HG03159 (cell line): ENCODE results near the gene NLRC5.

ENCODE experiments used
- ATAC-seq: cut with Tn5 transposase; IDR thresholded peaks from one replicate; pipeline ENCODE4 v1.9.1; 2021; ENCODE audit warnings: mild to moderate bottlenecking, moderate library complexity; ENCODE audit not compliant: unreplicated experiment

Gene NLRC5

GRCh38 chr16:57024894-57025680, 35.7 kb downstream of the NLRC5 start:
- ATAC-seq: no peak

DNA sequence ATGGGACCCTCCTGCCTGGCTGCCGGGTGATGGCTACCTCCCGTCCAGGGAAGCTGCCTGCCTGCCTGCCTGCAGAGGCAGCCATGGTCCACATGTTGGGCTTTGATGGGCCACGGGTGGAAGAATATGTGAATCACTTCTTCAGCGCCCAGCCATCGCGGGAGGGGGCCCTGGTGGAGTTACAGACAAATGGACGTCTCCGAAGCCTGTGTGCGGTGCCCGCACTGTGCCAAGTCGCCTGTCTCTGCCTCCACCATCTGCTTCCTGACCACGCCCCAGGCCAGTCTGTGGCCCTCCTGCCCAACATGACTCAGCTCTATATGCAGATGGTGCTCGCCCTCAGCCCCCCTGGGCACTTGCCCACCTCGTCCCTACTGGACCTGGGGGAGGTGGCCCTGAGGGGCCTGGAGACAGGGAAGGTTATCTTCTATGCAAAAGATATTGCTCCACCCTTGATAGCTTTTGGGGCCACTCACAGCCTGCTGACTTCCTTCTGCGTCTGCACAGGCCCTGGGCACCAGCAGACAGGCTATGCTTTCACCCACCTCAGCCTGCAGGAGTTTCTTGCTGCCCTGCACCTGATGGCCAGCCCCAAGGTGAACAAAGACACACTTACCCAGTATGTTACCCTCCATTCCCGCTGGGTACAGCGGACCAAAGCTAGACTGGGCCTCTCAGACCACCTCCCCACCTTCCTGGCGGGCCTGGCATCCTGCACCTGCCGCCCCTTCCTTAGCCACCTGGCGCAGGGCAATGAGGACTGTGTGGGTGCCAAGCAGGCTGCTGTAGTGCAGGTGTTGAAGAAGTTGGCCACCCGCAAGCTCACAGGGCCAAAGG, 36.8 kb downstream of the NLRC5 start:
- no peak for ATAC-seq

DNA sequence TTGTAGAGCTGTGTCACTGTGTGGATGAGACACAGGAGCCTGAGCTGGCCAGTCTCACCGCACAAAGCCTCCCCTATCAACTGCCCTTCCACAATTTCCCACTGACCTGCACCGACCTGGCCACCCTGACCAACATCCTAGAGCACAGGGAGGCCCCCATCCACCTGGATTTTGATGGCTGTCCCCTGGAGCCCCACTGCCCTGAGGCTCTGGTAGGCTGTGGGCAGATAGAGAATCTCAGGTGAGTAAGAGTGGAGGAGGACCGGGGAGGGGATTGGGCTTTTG, 37.4 kb downstream of the NLRC5 start:
- no peak for ATAC-seq

DNA sequence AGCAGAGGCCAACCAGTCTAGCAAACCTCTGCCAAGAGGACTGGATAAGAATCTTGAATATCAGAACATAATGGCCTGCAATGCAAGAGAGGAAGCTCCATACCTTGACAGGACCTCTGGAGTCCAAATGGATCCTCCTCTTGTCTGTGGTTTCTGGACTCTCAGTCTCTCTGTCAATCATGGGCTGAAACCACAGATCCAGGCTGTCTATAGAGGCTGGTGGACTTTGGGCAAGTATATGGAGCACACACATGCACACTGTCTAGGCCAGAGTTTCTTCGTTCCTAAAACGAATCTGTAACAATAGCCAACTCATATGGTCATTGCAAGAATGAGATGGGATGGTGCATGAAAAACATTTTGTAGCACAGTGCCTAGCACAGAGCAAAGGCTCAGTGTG, 37.7 kb downstream of the NLRC5 start:
- no peak for ATAC-seq

- ATAC-seq: no peak
Observed at GRCh38 chr16:57028086-57028485, 38.7 kb downstream of the NLRC5 start.

- ATAC-seq: no peak
Observed at GRCh38 chr16:57029161-57030160, 40.1 kb downstream of the NLRC5 start.

- ATAC-seq: no peak
Observed at GRCh38 chr16:57030346-57030902, 41.1 kb downstream of the NLRC5 start.

- ATAC-seq: no peak
Observed at GRCh38 chr16:57031156-57031555, 41.8 kb downstream of the NLRC5 start.

DNA sequence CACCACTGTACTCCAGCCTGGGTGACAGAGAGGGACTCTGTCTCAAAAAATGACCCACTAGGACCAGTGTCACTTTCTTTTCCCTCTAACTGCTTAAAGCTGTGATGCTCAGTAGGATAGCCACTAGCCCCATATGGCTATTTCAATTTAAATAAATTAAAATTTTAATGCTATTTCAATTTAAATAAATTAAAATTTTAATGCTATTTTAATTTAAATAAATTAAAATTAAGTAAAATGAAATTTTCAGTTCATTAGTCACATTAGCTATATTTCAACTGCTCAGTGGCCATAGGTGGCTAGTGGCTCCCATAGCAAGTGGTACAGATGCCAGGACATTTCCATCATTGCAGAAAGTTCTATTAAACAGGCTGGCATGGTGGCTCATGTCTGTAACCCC, 43.0 kb downstream of the NLRC5 start:
- ATAC-seq: no peak

- no peak for ATAC-seq
Observed at GRCh38 chr16:57032931-57033330, 43.6 kb downstream of the NLRC5 start.

- ATAC-seq: no peak
Observed at GRCh38 chr16:57036315-57036714, 47.0 kb downstream of the NLRC5 start.

GRCh38 chr16:57036945-57037344, 47.6 kb downstream of the NLRC5 start:
- no peak for ATAC-seq

GRCh38 chr16:57038166-57038565, 48.8 kb downstream of the NLRC5 start:
- no peak for ATAC-seq

DNA sequence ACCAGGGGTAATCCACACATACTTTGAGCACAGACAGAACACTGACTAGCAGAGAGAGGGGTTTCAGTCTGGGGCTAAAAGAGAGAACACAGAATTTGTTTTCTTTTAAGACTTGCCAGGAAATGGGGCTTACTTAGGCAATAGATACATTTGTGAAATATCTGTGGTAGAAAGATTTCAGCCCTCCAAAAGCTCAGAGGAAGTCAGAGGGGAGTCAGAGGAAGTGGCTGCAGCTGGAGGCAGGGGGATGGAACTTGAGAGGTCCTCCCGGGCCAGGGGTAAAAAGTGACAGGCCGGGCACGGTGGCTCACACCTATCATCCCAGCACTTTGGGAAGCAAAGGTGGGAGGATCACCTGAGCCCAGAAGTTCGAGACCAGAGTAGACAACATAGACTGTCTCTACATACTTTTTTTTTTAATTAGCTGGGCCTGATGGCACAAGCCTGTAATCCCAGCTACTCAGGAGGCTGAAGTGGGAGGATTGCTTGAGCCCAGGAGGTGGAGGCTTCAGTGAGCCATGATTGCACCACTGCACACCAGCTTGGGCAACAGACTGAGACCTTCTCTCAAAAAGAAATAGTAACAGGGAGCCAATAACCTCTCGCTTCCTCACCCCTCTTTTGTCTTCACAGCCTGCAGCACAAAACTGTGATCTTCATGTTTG, 49.9 kb downstream of the NLRC5 start:
- ATAC-seq: no peak

- ATAC-seq: peak; percentile 32
Observed at GRCh38 chr16:57041182-57042156, 52.1 kb downstream of the NLRC5 start.

DNA sequence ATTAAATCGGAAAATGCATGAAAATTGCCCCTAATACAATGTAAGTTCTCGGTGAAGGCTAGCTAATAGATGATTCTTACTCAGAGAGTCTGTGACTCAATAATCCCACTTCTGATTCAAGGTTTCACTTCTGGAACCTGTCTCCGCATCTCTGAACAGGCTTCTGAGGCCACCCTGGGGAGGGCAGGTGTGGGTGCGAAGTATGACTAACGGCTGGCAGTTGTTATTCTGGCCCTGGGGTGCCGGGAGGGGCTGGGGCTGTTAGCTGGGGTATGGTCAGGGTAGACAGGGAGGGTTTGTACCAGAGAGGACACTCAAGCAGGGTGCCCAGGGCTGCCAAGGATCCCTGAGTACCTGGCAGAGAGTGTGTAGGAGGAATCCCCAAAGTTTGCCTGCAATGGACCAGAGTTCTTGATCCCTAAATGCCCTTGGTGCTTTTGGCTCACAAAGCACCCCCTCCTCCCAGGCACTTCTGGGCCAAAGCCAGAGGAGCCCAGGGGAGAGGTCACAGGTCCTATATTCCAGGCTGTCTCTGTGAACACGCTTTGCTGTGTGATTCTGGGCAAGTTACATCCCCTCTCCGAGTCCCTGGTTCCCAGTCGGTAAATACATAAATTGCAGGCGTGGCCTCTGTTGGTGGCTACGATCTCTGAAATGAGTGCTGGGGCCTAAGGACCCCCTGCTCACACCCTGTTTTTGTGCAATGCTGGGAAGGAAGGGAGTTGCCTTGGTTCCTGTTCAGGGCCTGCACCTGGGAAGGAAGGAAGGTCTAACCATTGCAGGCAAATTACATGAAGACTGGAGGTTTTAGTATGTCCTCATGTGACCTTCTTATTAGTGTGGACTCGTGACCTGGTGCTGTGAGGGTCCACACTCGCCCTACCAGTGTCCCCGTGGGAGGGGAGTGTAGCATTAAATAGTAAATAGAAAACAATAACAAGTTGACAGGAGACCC, 53.1 kb downstream of the NLRC5 start:
- peak; percentile 65 for ATAC-seq

- ATAC-seq: no peak
Observed at GRCh38 chr16:57043248-57043647, 53.9 kb downstream of the NLRC5 start.
